ENCODE data around the gene TRAM2. TPM values are rescaled to one million over a fixed set of nuclear protein-coding genes. Genes with fewer than 3 reads are reported as not detected.

The TRAM2 gene
- total and polyA plus RNA-seq, 2 of the 4 experiments (the other 2 are of a cell fraction) = 77.2 to 95.7 TPM

DNA sequence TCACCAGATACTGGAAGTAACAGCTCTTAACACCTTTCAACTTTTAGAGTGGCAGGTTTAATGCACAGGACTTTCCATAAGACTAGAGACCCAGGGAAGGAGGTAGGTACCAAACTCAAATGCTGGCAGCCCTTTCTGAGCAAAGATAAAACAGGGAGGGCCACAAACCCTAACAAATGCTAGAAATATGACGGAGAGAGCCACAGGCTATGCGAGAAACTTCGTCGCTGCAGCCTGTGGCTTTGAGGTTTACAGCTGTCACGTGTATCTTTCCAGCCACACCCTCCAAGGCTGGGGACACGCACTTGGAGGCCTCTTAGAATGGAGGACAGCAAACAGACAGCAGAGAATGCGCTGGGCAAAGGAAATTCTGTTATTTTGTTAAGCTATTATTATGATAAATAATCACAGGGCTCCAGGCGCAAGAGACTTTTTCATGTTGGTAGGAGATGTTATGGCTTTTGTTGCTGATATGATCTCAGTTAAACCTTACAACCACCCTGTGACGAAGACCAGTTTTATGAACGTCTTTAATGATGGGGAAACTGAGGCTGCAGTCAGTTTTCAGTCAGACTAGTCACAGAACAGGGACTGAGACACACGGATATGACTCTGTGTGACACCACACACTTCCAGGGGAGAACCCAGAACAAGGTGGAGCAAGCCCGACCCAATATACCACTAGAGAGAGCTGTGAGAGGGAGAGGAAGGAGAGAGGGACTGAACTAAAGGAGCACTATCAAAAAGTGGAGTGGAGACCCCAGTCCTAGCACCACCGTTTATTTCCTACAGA lies 2.0 kb downstream of the TRAM2 start:
- H3K9me1 ChIP-seq (ENCODE audit: insufficient read depth, low read length) = peaks cover 26% of the 10 kb centered on the region
- H3K27me3 ChIP-seq (ENCODE audit: control insufficient read depth, insufficient read depth, low read length) = no peaks in the 10 kb centered on the region
- intact Hi-C loops (cut with micrococcal nuclease) = loop anchor here (1.0 kb wide), 1 partner anchor 63 kb away; no protein-coding TSS in a partner anchor
- H2BK120ac ChIP-seq (ENCODE audit: low read depth, low read length) = peak overlapping the region; percentile 93
- CTCF ChIA-PET = interaction anchor here (0.6 to 3.1 kb wide), 6 partner anchors 20 to 167 kb away, joined by 3 to 12 read pairs (median 4); no protein-coding TSS in a partner anchor
- ATAC-seq (ENCODE audit: low read depth) (no peak), DNase-seq (no peak)
- H3K9me3 ChIP-seq (ENCODE audit: control insufficient read depth, insufficient read depth, low read length) = no peaks in the 10 kb centered on the region
- in situ Hi-C loops (cut with MboI; ENCODE audit: low sequenced_read_pairs) = loop anchor here (5.0 kb wide), 1 partner anchor 77 kb away; no protein-coding TSS in a partner anchor
- peaks cover 0 to 58% of the 10 kb centered on the region in 2 experiments; a peak in 3 of 4 replicates for H3K79me1 ChIP-seq (ENCODE audit: low read depth in 1 of 2, low read length in 2 of 2)
- peak overlapping the region; percentile 90 for H2AK5ac ChIP-seq (ENCODE audit: low read depth, low read length)
- H3K4me3 ChIP-seq (ENCODE audit: insufficient read depth, low read depth, low read length) = peak overlapping the region; percentile 88
- dilution Hi-C loops (cut with HindIII; ENCODE audit: low sequenced_read_pairs, unreplicated experiment) = no loop called here
- H3K9ac ChIP-seq (ENCODE audit: low read depth, low read length) = peak overlapping the region; percentile 86
- H2BK5ac ChIP-seq (ENCODE audit: low read depth, low read length, poor library complexity, severe bottlenecking) = peak overlapping the region; percentile 91
- H4K91ac ChIP-seq (ENCODE audit: insufficient read depth, low read depth, low read length) = peak overlapping the region; percentile 99
- H3K14ac ChIP-seq (replicated peaks; ENCODE audit: low read depth, low read length) = peak overlapping the region; percentile 97
- H4K20me1 ChIP-seq (ENCODE audit: insufficient read depth, low read length) = peaks cover 50% of the 10 kb centered on the region
- peak overlapping the region; percentile 93 for H3K56ac ChIP-seq (ENCODE audit: extremely low read depth, insufficient read depth, low read length)
- TSS peak; percentile 14 for BruUV-seq (replicated peaks)
- POLR2A ChIA-PET (ENCODE audit: unreplicated experiment) = interaction anchor here (0.9 to 1.3 kb wide), 3 partner anchors 21 to 156 kb away, joined by 3 to 4 read pairs (median 3); no protein-coding TSS in a partner anchor
- H2BK15ac ChIP-seq (ENCODE audit: low read depth, low read length) = peak overlapping the region; percentile 74
- peak overlapping the region; percentile 81 to 95 for H4K8ac ChIP-seq (ENCODE audit: low read depth in 2 of 2, low read length in 2 of 2)
- 6% methylated on average over 3 of the region's 13 CpGs; no CpG with 5 or more reads in 1 of the 2 experiments for WGBS, 2 experiments (ENCODE audit: extremely low coverage in 2 of 2, insufficient read length in 1 of 2)
- peak overlapping the region; percentile 49 for H3K18ac ChIP-seq (ENCODE audit: low read depth, low read length)
- peaks cover 25% of the 10 kb centered on the region for H3K4me1 ChIP-seq (ENCODE audit: control insufficient read depth, insufficient read depth, low read length)
- peak overlapping the region; percentile 82 for H3K27ac ChIP-seq (ENCODE audit: insufficient read depth, low read length)
- H2AK9ac ChIP-seq (replicated peaks; ENCODE audit: low read depth, low read length, poor library complexity) = peak overlapping the region; percentile 97
- H3K4me2 ChIP-seq (ENCODE audit: low read depth, low read length) = peak overlapping the region; percentile 99
- peak overlapping the region; percentile 99 for H3K23ac ChIP-seq (ENCODE audit: low read depth, low read length)
- peak overlapping the region; percentile 44 for H2BK20ac ChIP-seq (ENCODE audit: low read depth, low read length)
- peak overlapping the region; percentile 97 for H3K4ac ChIP-seq (ENCODE audit: low read depth, low read length)
- H4K5ac ChIP-seq (ENCODE audit: low read depth, low read length) = peak overlapping the region; percentile 52
- H3K36me3 ChIP-seq (ENCODE audit: control insufficient read depth, insufficient read depth, low read length) = peaks cover 3% of the 10 kb centered on the region; the same call in 1 of the 2 replicates
- H2AFZ ChIP-seq (replicated peaks; ENCODE audit: low read length, poor library complexity) = no peak overlapping the region
- peak; percentile 81; the same call in 1 of the 2 replicates for TF ChIP-seq MXI1 (IDR thresholded peaks at IDR 0.05; ENCODE audit: borderline replicate concordance, low read depth, low read length)
- TF ChIP-seq USF2 (IDR thresholded peaks at IDR 0.05; ENCODE audit: low read depth, low read length) = peak; percentile 68
- TF ChIP-seq RAD21 (IDR thresholded peaks at IDR 0.05; ENCODE audit: low read length) = no peak
- peak; percentile 81 for TF ChIP-seq BHLHE40 (IDR thresholded peaks at IDR 0.05; ENCODE audit: low read depth, low read length)

Measured in IMR-90 (cell line).